ENCODE results near the gene NAA38.

DNA sequence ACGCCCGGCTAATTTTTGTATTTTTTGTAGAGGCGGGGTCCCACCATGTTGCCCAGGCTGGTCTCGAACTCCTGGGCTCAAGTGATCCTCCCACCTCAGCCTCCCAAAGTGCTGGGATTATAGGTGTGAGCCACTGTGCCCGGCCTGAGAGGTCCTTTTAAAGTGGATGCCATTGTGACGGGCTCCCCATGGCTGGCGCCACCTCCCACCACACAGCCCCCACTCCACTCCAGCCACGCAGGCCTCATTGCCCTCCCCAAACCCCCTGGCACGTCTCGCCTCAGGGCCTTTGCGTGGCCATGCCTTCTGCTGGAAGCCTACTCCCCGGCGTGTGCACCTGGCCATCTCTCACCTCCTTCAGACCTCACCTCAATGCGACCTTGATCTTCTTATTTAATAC lies 35.2 kb downstream of the NAA38 start:
- no peak for TF ChIP-seq POLR2A (IDR thresholded peaks at IDR 0.05)
- no peak for TF ChIP-seq CTCF (IDR thresholded peaks at IDR 0.05)

Data from upper lobe of left lung (tissue), 4 donors.